ENCODE measurements around the gene WFIKKN1. TPM values are rescaled to one million over a fixed set of nuclear protein-coding genes. Genes with fewer than 3 reads are reported as not detected.

Gene WFIKKN1
- total RNA-seq, 1 donor from 2014 or later = 0.56 TPM

DNA sequence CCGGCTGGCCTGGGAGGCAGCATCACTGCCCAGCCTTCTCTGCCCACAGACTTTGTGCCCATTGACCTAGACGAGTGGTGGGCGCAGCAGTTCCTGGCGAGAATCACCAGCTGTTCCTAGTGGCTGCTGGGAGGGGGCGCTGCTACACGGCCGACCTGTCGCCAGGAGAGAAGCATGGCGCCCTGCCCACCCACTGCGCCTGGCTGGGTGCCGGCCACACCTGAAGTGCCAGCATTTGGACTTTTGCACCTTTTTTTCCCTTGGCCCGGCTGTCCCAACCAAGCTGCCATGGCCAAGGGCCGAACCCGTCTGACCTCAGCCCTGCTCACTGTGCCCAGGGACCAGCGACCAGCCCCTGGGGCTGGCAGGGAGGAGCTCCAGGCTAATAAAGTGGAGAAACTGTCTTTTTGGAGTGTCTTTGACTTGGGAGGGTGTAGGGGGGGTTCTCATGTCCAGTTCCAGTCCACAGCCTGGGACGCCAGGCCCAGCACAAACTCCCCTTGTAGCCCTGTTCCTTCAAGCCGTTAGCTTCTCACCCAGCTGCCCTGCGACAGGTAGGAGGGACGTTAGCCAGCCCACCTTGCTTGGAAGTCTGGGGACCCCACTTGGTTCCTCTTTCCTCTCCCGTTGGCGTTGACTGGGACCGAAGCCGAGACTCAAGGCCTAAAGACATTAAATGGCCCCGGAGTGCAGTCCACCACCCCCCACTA lies 17.4 kb downstream of the WFIKKN1 start:
- no peaks in the 10 kb centered on the region for H3K27me3 Mint-ChIP-seq (ENCODE audit: unreplicated experiment)
- no peaks in the 10 kb centered on the region for H3K36me3 Mint-ChIP-seq (ENCODE audit: unreplicated experiment)
- TF ChIP-seq, protein P1, sequence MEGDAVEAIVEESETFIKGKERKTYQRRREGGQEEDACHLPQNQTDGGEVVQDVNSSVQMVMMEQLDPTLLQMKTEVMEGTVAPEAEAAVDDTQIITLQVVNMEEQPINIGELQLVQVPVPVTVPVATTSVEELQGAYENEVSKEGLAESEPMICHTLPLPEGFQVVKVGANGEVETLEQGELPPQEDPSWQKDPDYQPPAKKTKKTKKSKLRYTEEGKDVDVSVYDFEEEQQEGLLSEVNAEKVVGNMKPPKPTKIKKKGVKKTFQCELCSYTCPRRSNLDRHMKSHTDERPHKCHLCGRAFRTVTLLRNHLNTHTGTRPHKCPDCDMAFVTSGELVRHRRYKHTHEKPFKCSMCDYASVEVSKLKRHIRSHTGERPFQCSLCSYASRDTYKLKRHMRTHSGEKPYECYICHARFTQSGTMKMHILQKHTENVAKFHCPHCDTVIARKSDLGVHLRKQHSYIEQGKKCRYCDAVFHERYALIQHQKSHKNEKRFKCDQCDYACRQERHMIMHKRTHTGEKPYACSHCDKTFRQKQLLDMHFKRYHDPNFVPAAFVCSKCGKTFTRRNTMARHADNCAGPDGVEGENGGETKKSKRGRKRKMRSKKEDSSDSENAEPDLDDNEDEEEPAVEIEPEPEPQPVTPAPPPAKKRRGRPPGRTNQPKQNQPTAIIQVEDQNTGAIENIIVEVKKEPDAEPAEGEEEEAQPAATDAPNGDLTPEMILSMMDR (IDR thresholded peaks at IDR 0.05) = peak; percentile 40
- H3K4me3 Mint-ChIP-seq (ENCODE audit: unreplicated experiment) = peak overlapping the region; percentile 76
- peak overlapping the region; percentile 75 for H3K27ac Mint-ChIP-seq (ENCODE audit: unreplicated experiment)
- H3K9me3 Mint-ChIP-seq (ENCODE audit: unreplicated experiment) = no peaks in the 10 kb centered on the region
- H3K4me1 Mint-ChIP-seq (ENCODE audit: unreplicated experiment) = peaks cover 26% of the 10 kb centered on the region
- DNase-seq (ENCODE audit: extremely low spot score, unreplicated experiment) = no peak

DNA sequence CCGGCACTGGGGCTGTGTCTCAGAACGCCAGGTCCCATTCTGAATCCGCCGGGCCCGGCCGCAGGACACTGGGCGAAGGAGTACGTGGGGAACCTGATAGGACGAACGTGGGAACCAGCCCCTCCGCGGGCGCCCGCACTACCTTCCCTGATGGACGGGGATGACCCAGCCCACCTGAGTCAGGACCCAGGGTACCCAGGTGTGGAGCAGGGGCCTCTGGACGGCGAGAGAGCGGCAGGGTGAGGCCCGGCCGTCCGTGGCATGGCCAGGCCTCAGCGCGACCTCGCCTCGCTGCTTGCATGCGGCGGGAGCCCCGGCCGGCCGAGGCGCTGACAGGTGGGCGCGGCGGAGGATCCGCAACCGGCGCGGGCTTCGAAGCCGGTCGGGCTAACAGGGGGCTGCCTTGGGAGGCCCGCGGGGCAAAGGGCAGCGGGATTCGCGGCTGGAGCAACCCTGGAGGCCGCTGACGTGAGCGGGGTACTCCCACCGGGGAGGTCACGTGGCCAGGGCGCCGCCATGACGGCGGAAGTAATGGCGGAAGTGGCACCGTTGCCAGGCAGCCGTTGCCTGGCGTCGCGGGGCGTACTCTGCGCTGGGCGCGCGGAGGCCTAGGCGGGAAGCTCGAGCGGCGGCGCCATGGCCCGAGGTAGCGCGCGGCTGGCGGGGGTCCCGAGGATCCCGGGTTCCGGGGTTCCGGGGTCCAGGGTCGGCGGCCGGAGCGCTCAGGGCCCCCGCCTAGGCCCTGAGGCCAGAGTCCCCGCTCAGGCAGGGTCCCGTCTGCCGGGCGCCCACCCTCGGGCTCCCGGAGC lies 18.2 kb downstream of the WFIKKN1 start, which contains the start of gene WDR90:
WDR90 (plus strand) TSS at position 585 of the 809 bp plus-strand sequence; CDS start at position 637, 52 bp downstream.
- H3K36me3 Mint-ChIP-seq (ENCODE audit: unreplicated experiment) = no peaks in the 10 kb centered on the region
- H3K4me1 Mint-ChIP-seq (ENCODE audit: unreplicated experiment) = peaks cover 24% of the 10 kb centered on the region
- DNase-seq (ENCODE audit: extremely low spot score, unreplicated experiment) = peak; percentile 96
- TF ChIP-seq, protein P1 (IDR thresholded peaks at IDR 0.05) = no peak
- H3K9me3 Mint-ChIP-seq (ENCODE audit: unreplicated experiment) = no peaks in the 10 kb centered on the region
- peak within 1 kb of the TSS; percentile 75 for H3K27ac Mint-ChIP-seq (ENCODE audit: unreplicated experiment)
- H3K4me3 Mint-ChIP-seq (ENCODE audit: unreplicated experiment) = peak within 1 kb of the TSS; percentile 76
- no peaks in the 10 kb centered on the region for H3K27me3 Mint-ChIP-seq (ENCODE audit: unreplicated experiment)

DNA sequence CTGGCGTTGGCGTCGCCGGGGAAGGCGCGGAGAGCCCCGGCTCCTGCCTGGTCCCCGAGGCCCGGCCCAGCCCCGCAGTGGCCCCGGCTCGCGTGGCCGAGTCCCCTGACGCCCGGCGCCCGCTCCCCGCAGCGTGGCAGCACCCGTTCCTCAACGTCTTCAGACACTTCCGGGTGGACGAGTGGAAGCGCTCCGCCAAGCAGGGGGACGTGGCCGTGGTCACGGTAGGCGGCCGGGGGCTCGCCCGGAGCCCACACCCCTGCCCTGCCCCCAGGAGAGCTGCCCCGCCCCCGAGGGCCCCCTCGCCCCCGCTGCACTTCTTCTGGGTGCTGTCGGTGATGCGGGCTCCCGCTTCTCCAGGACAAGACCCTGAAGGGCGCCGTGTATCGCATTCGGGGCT lies 18.8 kb downstream of the WFIKKN1 start:
- Mint-ChIP-seq H3K27ac (ENCODE audit: unreplicated experiment) (no peak overlapping the region), H3K36me3 (ENCODE audit: unreplicated experiment) (no peaks in the 10 kb centered on the region), H3K27me3 (ENCODE audit: unreplicated experiment) (no peaks in the 10 kb centered on the region), H3K4me3 (ENCODE audit: unreplicated experiment) (peak overlapping the region; percentile 68), H3K4me1 (ENCODE audit: unreplicated experiment) (peaks cover 23% of the 10 kb centered on the region), H3K9me3 (ENCODE audit: unreplicated experiment) (no peaks in the 10 kb centered on the region)
- no peak for DNase-seq (ENCODE audit: extremely low spot score, unreplicated experiment)
- TF ChIP-seq, protein P1 (IDR thresholded peaks at IDR 0.05) = no peak

DNA sequence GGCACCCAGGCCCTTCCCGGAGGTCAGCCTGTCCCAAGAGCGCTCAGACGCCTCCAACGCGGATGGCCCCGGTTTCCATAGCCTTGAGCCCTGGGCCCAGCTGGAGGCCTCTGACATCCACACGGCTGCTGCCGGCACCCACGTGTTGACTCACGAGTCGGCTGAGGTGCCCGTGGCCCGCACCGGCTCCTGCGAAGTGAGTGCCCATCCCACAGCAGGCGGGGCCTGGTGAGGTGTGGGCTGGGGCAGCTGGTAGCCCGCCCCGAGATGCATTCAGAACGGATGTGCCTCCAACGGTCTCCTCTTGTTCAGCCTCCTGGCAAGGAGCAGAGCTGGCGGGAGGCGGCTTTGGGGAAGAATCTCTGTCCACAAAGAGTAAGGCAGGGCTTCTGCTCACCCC lies 21.1 kb downstream of the WFIKKN1 start:
- no peak for DNase-seq (ENCODE audit: extremely low spot score, unreplicated experiment)
- TF ChIP-seq, protein P1 (IDR thresholded peaks at IDR 0.05) = no peak
- Mint-ChIP-seq H3K4me3 (ENCODE audit: unreplicated experiment) (no peak overlapping the region), H3K36me3 (ENCODE audit: unreplicated experiment) (no peaks in the 10 kb centered on the region), H3K9me3 (ENCODE audit: unreplicated experiment) (no peaks in the 10 kb centered on the region), H3K27me3 (ENCODE audit: unreplicated experiment) (no peaks in the 10 kb centered on the region), H3K4me1 (ENCODE audit: unreplicated experiment) (peaks cover 17% of the 10 kb centered on the region), H3K27ac (ENCODE audit: unreplicated experiment) (no peak overlapping the region)

Data from osteocyte (in vitro differentiated cells).